Osteocyte (in vitro differentiated cells): ENCODE data around the gene PGP. TPM values are rescaled to one million over a fixed set of nuclear protein-coding genes. Genes with fewer than 3 reads are reported as not detected.
A peak's percentile ranks its signal among the peaks of the same experiment; 100 is the strongest.
"Not testable (repeated sequence)": the region's sequence is repeated elsewhere in the genome, so short reads cannot be mapped to it uniquely, and the experiment has no call there.

Source experiments
- DNase-seq: peaks from one replicate; pipeline ENCODE4 v3.0.0; 2021; ENCODE audit warnings: mixed read lengths; ENCODE audit not compliant: unreplicated experiment; ENCODE audit errors: extremely low spot score
- H3K27ac Mint-ChIP-seq: one replicate; pipeline ENCODE4 v1.8.0; 2021; ENCODE audit warnings: mild to moderate bottlenecking, mixed read lengths; ENCODE audit not compliant: unreplicated experiment
- H3K27me3 Mint-ChIP-seq: one replicate; pipeline ENCODE4 v1.8.0; 2021; ENCODE audit warnings: mixed read lengths; ENCODE audit not compliant: unreplicated experiment
- H3K36me3 Mint-ChIP-seq: one replicate; pipeline ENCODE4 v1.8.0; 2021; ENCODE audit warnings: mixed read lengths; ENCODE audit not compliant: unreplicated experiment
- H3K4me1 Mint-ChIP-seq: one replicate; pipeline ENCODE4 v1.8.0; 2021; ENCODE audit warnings: mixed read lengths; ENCODE audit not compliant: unreplicated experiment
- H3K4me3 Mint-ChIP-seq: one replicate; pipeline ENCODE4 v1.8.0; 2021; ENCODE audit warnings: mild to moderate bottlenecking, moderate library complexity, mixed read lengths; ENCODE audit not compliant: unreplicated experiment
- H3K9me3 Mint-ChIP-seq: one replicate; pipeline ENCODE4 v1.8.0; 2021; ENCODE audit warnings: mixed read lengths; ENCODE audit not compliant: unreplicated experiment
- CTCF ChIP-seq: fragments of 200-600 bp; sonication (generic); IDR thresholded peaks from 2 replicates; pipeline ENCODE4 v1.5.0; 2021; ENCODE audit warnings: antibody characterized with exemption, mild to moderate bottlenecking, moderate library complexity
- long read RNA-seq: library from polyadenylated mRNA; unstranded; transcript quantifications from one replicate; pipeline ENCODE4 v2.0.0, GENCODE V29; 2021
- total RNA-seq: library from RNA; stranded (reverse); gene quantifications from 2 replicates; pipeline ENCODE4 v1.2.1, GENCODE V29; 2021

Gene PGP
- total RNA-seq, result 14.1 and 15.0 TPM in 2 replicates
- long read RNA-seq, partial matches to known transcripts, result 2 of 2 reads
- long read RNA-seq, other reads (novel, unspliced or antisense), result 0 of 2 reads

GRCh38 chr16:2214719-2214968 is at the start of gene PGP:
PGP (minus strand) TSS chr16:2214840; CDS start chr16:2214777, 63 bp downstream.
- peak within 1 kb of the TSS; percentile 90 for H3K27ac Mint-ChIP-seq
- no peak for DNase-seq
- no peaks in the 10 kb centered on the region for H3K27me3 Mint-ChIP-seq
- no peaks in the 10 kb centered on the region for H3K9me3 Mint-ChIP-seq
- H3K36me3 Mint-ChIP-seq, result peaks cover 3% of the 10 kb centered on the region
- peaks cover 21% of the 10 kb centered on the region for H3K4me1 Mint-ChIP-seq
- no peak for TF ChIP-seq CTCF
- peak within 1 kb of the TSS; percentile 74 for H3K4me3 Mint-ChIP-seq

- H3K9me3 Mint-ChIP-seq, H3K27me3 Mint-ChIP-seq, DNase-seq, H3K27ac Mint-ChIP-seq, H3K4me3 Mint-ChIP-seq: not testable (repeated sequence)
- H3K36me3 Mint-ChIP-seq, result peaks cover 24% of the 10 kb centered on the region
- H3K4me1 Mint-ChIP-seq, result peaks cover 18% of the 10 kb centered on the region
Observed at GRCh38 chr16:2263026-2263425, 48.4 kb upstream of the PGP start.

- TF ChIP-seq CTCF, result no peak
- no peaks in the 10 kb centered on the region for H3K27me3 Mint-ChIP-seq
- H3K27ac Mint-ChIP-seq, result no peak overlapping the region
- peaks cover 6% of the 10 kb centered on the region for H3K4me1 Mint-ChIP-seq
- no peak for DNase-seq
- H3K4me3 Mint-ChIP-seq, result no peak overlapping the region
- no peaks in the 10 kb centered on the region for H3K9me3 Mint-ChIP-seq
- H3K36me3 Mint-ChIP-seq, result peaks cover 42% of the 10 kb centered on the region
Observed at GRCh38 chr16:2260250-2260649, 45.6 kb upstream of the PGP start.

- H3K36me3 Mint-ChIP-seq, result peaks cover 51% of the 10 kb centered on the region
- H3K4me1 Mint-ChIP-seq, H3K27ac Mint-ChIP-seq, H3K9me3 Mint-ChIP-seq, H3K4me3 Mint-ChIP-seq, H3K27me3 Mint-ChIP-seq, DNase-seq: not testable (repeated sequence)
Observed at GRCh38 chr16:2258530-2258929, 43.9 kb upstream of the PGP start.

- no peak for TF ChIP-seq CTCF
- Mint-ChIP-seq H3K27me3 (no peaks in the 10 kb centered on the region), H3K9me3 (no peaks in the 10 kb centered on the region), H3K4me3 (no peak overlapping the region), H3K36me3 (peaks cover 55% of the 10 kb centered on the region), H3K27ac (no peak overlapping the region), H3K4me1 (peaks cover 5% of the 10 kb centered on the region)
- no peak for DNase-seq
Observed at GRCh38 chr16:2257726-2258125, 43.1 kb upstream of the PGP start.

GRCh38 chr16:2256531-2257140 is 42.0 kb upstream of the PGP start:
- Mint-ChIP-seq H3K9me3 (no peaks in the 10 kb centered on the region), H3K27ac (peak overlapping the region; percentile 31), H3K4me1 (peaks cover 9% of the 10 kb centered on the region), H3K36me3 (peaks cover 47% of the 10 kb centered on the region), H3K27me3 (no peaks in the 10 kb centered on the region), H3K4me3 (no peak overlapping the region)
- no peak for TF ChIP-seq CTCF
- no peak for DNase-seq
